Measurements from ENCODE around the gene TOX2.

- TF ChIP-seq EZH2 (IDR thresholded peaks at IDR 0.05; ENCODE audit: borderline replicate concordance, low read length) (no peak), CTCF (conservative IDR thresholded peaks at IDR 0.05 in 1 of 2, IDR thresholded peaks at IDR 0.05 in 1 of 2; ENCODE audit: extremely low read depth in 1 of 2, insufficient read depth in 1 of 2, low read depth in 1 of 2, low read length in 2 of 2) (no peak)
These were observed 88.2 kb downstream of the TOX2 start for GRCh38 chr20:44002861-44003260.

All from mammary epithelial cell (primary cell).